Measurements from ENCODE around the gene TRIO.
"Not testable (repeated sequence)": the region's sequence is repeated elsewhere in the genome, so short reads cannot be mapped to it uniquely, and the experiment has no call there.

Gene TRIO
- total RNA-seq, result 21.3 to 27.5 reads per million in 2 experiments

DNA sequence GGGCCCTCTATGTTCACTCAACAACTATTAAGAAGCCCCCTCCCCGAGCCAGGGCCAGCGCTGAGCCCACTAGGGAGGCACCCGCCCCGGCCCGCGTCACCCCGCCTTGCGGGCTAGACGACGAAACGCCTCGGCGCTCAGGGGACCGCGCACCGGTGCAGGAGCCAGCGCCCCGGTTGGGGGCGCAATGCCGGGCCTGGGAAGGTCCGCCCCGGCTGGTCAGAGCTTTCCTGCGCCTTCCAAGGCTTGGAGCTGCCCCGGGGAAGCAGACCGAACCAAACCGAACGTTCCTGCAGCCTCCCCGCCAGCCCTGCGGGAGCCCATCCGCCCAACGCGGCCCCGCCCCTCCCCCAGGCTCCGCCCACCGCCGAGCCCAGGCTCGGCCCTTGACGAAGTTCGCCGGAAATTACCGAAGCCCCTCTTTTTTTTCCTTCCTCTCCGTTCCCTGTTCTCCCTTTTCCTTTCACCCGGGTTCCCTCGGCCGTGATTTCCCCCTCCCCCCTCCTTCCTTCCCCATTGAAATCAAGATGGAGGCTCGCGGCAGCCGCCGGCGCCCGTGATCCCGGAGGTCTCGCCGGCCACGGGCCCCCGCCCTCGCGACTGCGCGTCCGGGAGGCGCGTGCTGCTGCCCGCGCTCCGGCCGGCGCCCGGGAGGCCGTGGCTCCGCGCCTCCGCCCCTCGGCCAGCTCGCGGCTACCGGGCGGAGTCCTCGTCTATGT, at the start of gene TRIO:
Gene TRIO, plus strand, starts transcription at position 516 of the 719 bp plus-strand sequence. CDS start 384 bp downstream, outside the sequence.
- DNase-seq (ENCODE audit: low read depth), result peak; percentile 61

DNA sequence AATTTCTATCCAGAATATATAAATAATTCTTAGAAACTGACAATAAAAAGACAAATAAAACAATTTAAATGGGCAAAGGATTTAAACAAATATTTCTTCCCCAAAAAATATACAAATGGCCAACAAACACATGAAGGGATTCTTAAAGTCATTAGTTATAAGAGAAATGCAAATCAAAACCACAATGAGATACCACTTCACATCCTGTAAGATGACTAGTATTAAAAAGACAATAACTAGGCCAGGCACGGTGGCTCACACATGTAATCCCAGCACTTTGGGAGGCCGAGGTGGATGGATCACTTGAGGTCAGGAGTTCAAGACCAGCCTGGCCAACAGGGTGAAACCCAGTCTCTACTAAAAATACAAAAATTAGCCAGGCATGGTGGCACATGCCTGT, 45.8 kb upstream of the TRIO start:
- DNase-seq (ENCODE audit: low read depth), result not testable (repeated sequence)

DNA sequence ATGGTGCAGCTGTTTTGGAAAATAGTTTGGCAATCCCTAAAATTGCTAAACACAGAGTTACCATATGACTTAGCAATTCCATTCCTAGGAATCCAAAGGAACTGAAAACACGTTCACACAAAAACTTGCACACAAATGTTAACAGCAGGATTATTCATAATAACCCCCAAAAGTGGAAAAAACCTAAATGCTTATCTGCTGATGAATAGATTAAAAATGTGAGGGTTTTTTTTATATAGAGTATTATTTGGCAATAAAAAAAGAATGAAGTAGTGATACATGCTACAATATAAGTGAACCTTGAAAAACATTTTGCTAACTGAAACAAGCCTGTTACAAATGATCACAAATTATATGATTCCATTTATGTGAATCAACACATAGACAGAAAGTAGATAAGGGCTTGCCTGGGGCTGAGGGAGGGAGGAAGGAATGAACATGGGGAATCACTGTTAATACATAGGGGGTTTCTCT, 45.1 kb upstream of the TRIO start:
- DNase-seq (ENCODE audit: low read depth), result no peak

DNA sequence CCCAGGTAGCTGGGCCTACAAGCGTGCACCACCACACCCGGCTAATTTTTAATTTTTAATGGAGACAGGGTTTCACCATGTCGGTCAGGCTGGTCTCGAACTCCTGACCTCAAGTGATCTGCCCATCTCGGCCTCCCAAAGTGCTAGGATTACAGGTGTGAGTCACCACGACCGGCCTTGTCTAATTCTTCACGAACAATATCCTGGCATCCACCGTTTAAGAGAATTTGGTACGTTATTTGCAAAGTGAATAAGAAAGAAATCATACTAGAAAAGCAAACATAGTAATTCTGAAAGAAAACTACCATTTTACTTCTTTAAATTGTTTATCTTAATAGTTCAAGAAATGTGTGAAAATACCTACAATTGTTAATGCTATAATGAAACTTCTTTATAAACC, 42.9 kb upstream of the TRIO start:
- no peak for DNase-seq (ENCODE audit: low read depth)

DNA sequence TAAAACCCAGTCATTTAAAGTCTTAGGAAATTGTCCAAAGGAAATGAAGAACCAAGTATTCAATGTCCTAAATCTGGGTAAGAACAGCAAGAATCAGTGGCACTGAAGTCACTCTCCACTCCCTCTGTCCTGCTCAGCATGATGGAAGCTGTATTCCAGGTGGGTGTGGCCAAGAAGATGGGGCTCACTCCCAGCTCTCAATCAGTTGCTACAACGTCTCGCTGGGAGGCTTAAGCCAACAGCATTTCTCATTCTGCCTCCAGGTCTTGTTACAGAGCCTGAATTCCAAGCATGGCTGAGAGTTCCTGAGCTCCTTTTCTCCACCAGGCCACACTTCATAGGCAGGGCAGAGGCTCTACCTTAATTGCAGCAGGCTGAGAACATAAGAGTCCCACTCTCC, 41.2 kb upstream of the TRIO start:
- no peak for DNase-seq (ENCODE audit: low read depth)

DNA sequence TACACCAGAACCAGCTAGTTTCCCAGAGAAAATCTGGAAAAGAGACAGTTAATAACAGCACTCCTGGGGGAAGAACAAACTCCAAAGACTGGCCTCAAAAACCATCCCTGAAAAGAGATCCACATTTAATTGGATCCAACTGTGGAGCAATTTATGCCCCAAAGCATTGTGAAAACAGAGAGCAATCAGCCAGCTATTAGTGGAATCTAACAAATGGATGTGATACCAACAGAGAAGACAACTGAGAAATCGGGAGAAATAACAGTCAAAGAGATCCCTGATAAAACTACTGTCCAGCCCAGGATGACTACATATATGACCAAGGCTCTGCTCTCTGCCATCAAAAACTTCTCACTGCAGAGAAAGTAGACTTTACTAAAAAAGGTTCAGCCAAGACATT, 40.5 kb upstream of the TRIO start:
- no peak for DNase-seq (ENCODE audit: low read depth)

DNA sequence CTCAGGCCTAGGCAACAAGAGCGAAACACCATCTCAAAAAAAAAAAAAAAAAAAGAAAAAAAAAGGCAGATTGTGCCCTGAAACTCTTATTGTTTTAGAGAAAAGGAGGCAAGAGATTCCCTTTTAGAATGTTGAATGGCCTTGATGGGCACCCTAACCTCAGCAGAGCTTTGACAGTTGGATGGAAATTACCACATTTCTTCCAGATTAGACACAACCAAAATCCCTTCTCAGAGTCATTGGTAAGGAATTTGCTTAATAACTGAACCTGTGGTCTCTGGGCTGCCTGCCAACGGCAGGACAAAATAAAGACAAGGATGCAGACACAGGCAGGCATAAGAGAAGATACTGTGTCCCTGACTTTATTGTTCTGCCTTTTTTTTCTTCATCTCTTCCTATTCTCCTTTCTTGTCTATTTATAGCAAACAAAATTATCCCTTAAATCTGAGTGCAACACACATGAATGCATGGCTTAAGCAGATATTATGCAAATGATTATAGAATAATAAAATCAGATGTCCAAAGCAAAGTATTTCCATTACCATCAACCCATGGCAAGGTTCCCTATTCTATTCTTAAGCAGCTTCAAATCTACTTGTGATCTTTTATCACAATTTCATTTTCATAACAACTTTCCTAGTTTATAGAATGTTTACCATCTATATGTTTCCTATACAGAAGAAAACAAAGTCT, 37.3 kb upstream of the TRIO start:
- no peak for DNase-seq (ENCODE audit: low read depth)

DNA sequence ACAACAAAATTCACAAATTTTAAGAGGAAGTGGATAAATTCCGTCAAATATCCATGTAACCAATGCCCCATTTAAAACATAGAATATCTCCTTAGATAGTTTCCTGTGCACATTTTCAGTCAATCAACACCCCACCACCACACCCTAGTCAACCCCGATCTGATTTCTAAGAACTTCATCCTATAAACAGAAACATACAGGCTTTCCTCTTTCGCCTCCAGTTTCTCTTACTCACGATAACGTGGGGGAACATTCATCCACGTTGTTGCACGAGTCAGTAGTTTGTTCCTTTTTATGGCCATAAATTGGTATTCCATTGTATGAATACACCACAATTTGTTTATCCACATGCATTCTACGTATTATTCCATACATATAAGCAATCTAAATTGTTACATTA, 35.6 kb upstream of the TRIO start:
- DNase-seq (ENCODE audit: low read depth), result no peak

DNA sequence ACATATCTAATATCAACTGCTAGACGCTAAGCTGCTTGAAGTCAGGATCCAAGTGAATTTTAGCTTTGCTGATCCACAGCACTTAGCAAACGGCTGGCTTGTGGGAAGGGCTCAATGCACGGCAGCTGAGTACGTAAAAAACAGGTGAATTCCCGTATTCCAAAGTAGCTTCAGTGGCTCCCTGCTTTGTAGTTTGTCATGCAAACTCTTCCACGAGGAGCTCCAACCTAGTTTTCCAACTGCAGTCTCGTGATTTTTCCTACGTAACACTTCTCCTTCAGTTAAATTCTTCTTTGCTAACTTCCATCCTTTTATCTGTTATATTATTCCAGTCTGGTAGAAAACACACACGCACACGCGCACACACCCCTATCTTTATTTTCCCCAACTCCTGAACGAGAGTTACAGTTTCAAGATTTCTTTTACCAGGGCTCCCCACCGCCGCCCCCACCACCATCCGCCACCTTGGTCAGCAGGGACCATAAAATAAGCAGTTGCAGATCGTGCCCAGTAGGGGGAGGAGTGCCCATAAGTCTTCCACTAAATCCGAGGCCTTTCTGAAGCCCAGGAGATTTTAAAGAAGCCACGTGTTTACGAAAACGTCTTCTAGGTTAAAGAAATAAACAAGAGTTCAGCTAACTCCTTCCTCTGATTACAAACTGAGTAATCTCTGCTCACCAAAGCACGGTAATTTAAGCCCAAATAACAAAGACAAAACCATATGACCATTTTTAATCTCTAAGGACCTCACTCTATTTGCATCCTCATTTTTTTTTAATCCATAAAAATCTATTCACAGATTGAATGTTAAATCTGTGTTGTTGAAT, 34.8 kb upstream of the TRIO start:
- no peak for DNase-seq (ENCODE audit: low read depth)

DNA sequence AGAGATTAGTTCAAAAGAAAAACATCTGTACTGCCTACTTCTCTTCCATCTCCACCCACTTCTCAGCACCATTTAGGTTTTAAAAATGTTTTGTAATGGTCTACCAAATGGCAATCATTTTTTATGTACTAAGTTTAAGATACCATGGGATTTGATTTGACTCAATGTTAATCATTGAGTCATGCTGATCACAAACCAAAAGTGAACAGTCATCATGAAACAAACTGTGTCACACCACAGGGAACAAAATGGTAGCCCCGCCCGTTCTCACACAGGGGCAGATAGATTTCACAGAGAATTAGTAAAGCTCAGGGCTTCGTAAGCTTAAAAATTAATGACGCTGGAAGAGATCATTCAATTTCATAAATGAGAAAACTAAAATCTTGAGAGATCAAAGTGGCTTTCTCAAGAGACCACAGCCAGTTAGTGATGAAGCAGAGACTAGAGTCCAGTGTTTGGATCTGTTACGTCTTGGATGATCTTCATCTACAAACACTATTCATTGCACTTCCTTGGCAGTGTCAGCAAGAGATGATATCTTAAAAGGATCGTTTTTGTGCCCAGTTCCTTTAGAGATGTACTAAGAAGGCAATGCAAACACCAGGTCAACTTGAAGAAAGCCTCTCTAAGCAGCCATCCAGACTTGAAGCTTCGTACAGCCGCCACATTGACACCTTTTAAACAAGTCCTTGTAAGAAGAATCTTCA, 33.9 kb upstream of the TRIO start:
- no peak for DNase-seq (ENCODE audit: low read depth)

DNA sequence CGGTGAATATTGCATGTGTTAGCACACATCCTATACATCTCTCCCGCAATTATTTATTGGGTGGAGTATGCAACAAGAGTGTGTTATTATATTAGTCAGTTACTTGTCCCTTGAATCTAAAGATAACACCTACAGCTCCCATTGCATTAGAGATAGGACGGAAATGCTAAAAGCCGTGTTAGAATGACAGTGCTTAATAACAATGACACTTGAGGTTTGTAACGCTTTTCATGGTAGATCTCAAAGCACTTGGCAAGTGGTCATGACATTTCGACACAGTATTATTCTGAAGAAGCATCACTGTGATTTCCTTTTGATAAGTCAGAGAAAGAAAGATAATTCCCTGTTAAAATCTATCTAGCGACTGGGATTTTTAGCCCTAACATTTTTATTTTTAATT, 33.4 kb upstream of the TRIO start:
- DNase-seq (ENCODE audit: low read depth), result no peak

DNA sequence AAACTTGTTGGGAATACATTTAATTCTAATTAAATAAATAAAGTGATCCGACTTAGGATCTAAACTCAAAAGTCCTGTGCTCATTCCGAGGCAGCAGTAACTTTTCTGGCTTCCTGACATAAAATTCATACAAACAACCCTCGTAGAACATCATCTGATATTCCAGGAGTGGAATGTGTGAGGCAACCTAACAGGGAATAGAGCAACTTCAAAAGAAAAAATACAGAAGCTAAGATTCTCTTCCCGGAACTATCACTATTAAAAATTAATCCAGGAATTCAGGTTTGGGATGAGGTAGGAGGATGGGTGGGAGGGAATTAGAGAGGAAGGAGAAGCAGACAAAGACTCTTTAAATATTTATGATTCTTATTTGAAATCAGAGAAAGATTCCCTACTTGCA, 32.9 kb upstream of the TRIO start:
- no peak for DNase-seq (ENCODE audit: low read depth)

DNA sequence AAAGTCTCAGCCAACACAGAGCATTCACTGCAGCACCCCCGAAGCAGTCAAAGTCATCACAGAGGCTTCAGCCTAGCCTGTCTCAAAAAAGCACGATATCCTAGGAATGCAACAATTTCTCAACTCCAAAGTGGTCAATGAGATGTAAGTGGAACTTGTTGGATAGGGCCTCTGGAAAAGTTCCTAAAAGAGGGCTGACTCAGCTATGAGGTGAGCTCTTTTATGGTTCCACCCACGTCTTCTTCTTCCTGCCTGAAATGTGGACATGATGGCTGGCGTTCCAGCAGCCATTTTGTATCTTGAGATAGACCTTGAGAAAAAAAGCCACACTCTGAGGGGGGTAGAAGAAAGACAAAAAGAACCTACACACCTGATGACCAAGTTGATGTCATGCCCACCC, 32.5 kb upstream of the TRIO start:
- no peak for DNase-seq (ENCODE audit: low read depth)

DNA sequence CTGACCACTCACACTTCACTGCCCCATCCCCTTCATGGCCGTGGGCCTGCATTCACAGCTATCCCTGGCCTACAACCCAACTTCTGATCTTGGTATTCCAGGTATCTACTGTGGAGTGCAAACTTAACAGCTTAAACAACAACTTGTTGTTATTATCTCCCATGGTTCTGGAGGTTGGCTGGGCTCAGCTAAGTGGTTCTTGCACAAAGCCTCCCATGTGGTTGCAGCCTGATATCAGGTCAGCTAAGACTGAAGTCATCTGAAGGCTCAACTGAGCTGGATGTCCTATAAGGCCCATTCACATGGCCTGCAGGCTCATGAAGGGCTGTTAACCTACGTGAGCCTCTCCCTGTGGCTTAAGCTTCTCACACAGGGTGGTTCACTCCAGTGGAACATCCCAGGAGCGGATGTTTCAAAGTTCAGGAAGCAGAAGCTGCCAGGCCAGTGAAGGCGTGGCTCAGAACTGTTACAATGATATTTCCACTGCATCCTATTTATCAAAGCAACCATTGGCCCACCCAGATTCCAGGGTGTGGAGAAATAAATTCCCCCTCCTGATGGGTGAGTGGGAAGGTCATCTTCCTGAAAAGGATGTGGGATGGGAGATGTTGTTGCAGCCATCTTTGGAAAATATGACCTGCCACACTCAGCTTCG, 30.0 kb upstream of the TRIO start:
- no peak for DNase-seq (ENCODE audit: low read depth)

DNA sequence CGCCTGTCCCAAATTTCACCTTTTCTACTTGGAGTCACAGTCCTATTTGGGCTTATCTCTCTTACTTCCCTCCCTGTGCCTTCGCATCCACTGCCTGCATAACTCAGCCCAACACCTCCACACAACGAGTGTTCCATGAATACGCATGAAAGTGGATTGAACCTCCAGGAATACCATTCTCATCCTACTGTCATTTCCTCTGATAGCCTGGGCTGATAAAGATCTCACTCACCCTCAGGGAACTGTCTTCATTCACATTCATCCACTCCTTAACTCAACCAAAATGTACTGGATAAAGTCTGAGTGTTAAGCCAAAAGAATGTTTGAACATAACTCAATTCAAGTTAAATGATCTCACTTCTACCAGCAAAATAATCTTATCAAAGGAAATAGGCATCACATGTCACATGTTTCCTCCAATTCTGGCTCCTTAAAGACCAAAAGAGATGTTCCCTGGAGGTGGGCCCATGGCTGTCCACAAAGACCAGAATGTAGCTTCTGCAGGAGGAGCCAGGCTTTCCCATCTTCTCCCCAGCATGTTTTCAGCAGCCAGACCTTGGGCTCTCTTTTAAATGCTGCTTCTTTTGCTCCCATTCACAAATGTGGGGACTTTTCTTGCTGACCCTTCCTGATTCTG, 28.4 kb upstream of the TRIO start:
- no peak for DNase-seq (ENCODE audit: low read depth)

DNA sequence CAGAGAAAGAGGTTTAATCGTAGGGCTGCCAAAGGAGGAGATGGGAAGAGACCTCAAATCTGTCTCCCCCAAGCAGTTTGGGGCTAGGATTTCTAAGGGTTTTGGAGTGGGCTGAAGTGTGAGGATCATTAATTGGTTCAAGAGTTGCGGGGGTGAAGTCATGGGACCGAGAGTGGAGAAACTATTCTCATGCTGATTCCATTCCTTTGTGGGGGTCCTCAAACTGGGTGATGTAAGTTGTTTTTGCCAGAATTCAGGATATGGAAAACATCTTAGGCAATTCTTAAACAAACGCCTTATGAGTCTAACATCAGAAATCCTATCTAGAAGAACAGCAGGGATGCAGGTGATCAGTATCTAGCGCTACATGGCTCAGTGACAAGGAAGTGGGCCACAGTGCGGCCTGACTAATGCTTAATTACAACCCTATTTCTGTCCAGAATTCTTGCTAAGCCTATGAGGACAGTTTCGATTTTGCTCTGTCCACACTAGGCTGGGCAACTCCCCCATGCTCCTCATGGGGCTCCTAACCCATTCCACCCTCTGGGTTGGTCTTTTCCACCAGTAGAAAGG, 27.7 kb upstream of the TRIO start:
- no peak for DNase-seq (ENCODE audit: low read depth)

DNA sequence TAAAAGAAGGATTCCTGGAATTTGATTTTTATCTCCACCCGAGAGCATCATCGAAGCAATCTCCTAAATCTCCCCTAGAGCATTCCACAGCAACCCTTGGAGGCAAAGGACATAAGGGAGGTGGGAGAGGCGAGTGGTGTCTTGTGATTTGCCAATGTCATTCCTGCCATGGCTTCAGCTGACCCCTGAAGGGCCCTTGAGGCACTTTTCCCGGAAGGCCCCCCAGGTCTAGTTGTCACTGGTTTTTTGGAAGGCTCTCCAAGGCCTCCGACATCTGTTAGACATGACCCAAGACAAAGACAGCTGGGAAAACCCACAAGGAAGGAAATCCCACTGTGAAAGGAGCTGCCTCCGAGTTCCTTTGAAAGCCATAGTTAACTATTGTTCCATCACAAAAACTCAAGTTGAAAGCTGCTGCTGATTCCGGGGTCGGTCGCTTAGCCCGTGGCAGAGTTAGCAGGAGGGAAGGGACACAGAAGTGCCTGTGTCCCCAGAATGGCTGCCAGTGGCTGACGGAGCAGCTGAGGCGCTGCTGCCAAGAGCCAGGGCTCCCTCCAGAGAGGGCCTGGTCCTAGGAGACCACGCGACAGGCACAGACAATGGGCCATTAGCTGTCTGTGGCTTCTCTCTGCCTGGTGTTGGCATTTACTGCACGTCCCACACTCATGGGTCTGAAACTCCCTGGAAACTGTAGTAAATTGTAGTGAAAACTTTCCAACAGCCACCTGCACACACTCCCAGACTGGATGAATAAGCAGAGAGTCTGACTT, 24.4 kb upstream of the TRIO start:
- no peak for DNase-seq (ENCODE audit: low read depth)

DNA sequence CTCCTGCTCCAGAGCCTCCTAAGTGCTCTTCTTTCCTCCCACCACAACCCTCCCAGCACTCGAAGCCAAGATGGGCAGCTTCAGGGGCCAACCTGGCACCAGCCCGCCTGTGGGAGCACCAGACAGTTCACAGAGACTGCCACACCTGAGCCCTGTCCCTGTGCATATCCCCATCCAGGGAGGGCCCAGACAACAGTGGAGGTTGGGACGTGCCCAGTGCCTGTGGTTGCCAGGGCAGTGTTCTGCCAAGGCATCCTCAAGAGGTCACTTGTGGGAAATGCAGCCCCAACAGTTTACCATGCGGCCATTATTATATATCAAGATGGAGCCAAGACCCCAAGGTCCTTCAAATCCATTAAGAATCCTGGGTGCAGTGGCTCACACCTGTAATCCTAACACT, 23.0 kb upstream of the TRIO start:
- no peak for DNase-seq (ENCODE audit: low read depth)

DNA sequence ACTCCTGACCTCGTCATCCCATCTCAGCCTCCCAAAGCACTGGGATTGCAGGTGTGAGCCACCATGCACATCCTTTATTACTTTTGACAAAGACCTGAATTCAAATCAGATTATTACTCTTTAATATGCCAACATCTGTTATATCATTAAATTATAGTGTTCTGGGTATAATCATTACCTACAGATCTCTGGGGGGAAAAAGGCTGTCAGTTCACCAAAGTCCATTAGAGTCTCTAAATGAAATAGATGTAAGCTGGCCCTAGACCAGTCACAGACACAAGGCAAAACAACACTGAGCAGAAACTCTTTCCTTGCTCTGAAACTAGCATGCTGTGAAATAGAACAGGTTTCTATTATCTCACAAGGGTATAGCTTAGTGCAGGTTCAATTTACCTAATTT, 21.6 kb upstream of the TRIO start:
- DNase-seq (ENCODE audit: low read depth), result no peak

DNA sequence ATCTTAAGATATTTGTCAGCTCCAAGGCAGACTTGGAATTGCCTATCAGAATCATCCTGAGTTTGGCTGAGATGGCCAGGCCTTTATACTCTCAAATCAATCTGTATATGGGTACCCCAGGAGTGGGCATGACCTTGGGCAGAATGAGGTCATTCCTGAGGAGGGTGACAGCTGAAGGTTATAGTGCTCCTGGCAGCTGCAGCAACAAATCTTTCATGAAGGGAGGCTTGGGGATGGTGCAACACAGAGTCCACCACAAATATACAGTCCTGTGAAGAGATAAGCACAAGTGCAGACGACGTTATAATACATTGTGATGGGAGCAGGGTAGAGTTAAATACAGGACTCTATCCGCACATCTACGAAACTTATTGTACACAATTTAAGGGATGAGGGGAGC, 21.1 kb upstream of the TRIO start:
- no peak for DNase-seq (ENCODE audit: low read depth)
